Measurements from ENCODE around the gene TMEM101.

TMEM101 gene

GRCh38 chr17:44012391-44012790 is 2.4 kb downstream of the TMEM101 start:
- Histone ChIP-seq H3F3A (ENCODE audit: control insufficient read depth, insufficient read depth) (no peaks in the 10 kb centered on the region), H3K27me3 (ENCODE audit: control insufficient read depth, low read length) (no peaks in the 10 kb centered on the region), H3K4me2 (ENCODE audit: low read length) (no peak overlapping the region), H3K9me3 (ENCODE audit: control insufficient read depth, insufficient read depth, low read length) (no peaks in the 10 kb centered on the region), H3K4me1 (ENCODE audit: control insufficient read depth, low read length) (peaks cover 26% of the 10 kb centered on the region), H4K20me1 (ENCODE audit: control insufficient read depth, insufficient read depth, low read depth, low read length) (no peaks in the 10 kb centered on the region), H3K4me3 (ENCODE audit: low read length) (no peak overlapping the region), H3K36me3 (ENCODE audit: control insufficient read depth, low read length) (peaks cover 6% of the 10 kb centered on the region), H3K79me2 (ENCODE audit: control insufficient read depth, low read length) (peaks cover 10% of the 10 kb centered on the region), H3K9me2 (replicated peaks; ENCODE audit: control insufficient read depth, low read length) (no peaks in the 10 kb centered on the region), H3K27ac (ENCODE audit: low read depth, low read length) (no peak overlapping the region)
- TF ChIP-seq EZH2phosphoT487 (IDR thresholded peaks at IDR 0.05; ENCODE audit: borderline replicate concordance, low read length) (no peak), CTCF (IDR thresholded peaks at IDR 0.05; ENCODE audit: low read depth, low read length, poor library complexity, severe bottlenecking) (no peak)

- no peaks in the 10 kb centered on the region for H4K20me1 ChIP-seq (ENCODE audit: control insufficient read depth, insufficient read depth, low read depth, low read length)
- H3K4me1 ChIP-seq (ENCODE audit: control insufficient read depth, low read length): peaks cover 29% of the 10 kb centered on the region
- H3K4me2 ChIP-seq (ENCODE audit: low read length): no peak overlapping the region
- H3K9me2 ChIP-seq (replicated peaks; ENCODE audit: control insufficient read depth, low read length): no peaks in the 10 kb centered on the region
- peaks cover 6% of the 10 kb centered on the region for H3K36me3 ChIP-seq (ENCODE audit: control insufficient read depth, low read length)
- H3K79me2 ChIP-seq (ENCODE audit: control insufficient read depth, low read length): peaks cover 10% of the 10 kb centered on the region
- H3F3A ChIP-seq (ENCODE audit: control insufficient read depth, insufficient read depth): no peaks in the 10 kb centered on the region
- no peaks in the 10 kb centered on the region for H3K27me3 ChIP-seq (ENCODE audit: control insufficient read depth, low read length)
- H3K9me3 ChIP-seq (ENCODE audit: control insufficient read depth, insufficient read depth, low read length): no peaks in the 10 kb centered on the region
- H3K27ac ChIP-seq (ENCODE audit: low read depth, low read length): no peak overlapping the region
- TF ChIP-seq CTCF (IDR thresholded peaks at IDR 0.05; ENCODE audit: low read depth, low read length, poor library complexity, severe bottlenecking): no peak
- TF ChIP-seq EZH2phosphoT487 (IDR thresholded peaks at IDR 0.05; ENCODE audit: borderline replicate concordance, low read length): no peak
- no peak overlapping the region for H3K4me3 ChIP-seq (ENCODE audit: low read length)
Observed at GRCh38 chr17:44011876-44012275, 2.9 kb downstream of the TMEM101 start.

- peaks cover 6% of the 10 kb centered on the region for H3K36me3 ChIP-seq (ENCODE audit: control insufficient read depth, low read length)
- no peak overlapping the region for H3K4me3 ChIP-seq (ENCODE audit: low read length)
- peaks cover 34% of the 10 kb centered on the region for H3K4me1 ChIP-seq (ENCODE audit: control insufficient read depth, low read length)
- H4K20me1 ChIP-seq (ENCODE audit: control insufficient read depth, insufficient read depth, low read depth, low read length): no peaks in the 10 kb centered on the region
- peaks cover 10% of the 10 kb centered on the region for H3K79me2 ChIP-seq (ENCODE audit: control insufficient read depth, low read length)
- TF ChIP-seq CTCF (IDR thresholded peaks at IDR 0.05; ENCODE audit: low read depth, low read length, poor library complexity, severe bottlenecking) (no peak), EZH2phosphoT487 (IDR thresholded peaks at IDR 0.05; ENCODE audit: borderline replicate concordance, low read length) (no peak)
- no peaks in the 10 kb centered on the region for H3F3A ChIP-seq (ENCODE audit: control insufficient read depth, insufficient read depth)
- peaks cover 6% of the 10 kb centered on the region for H3K27me3 ChIP-seq (ENCODE audit: control insufficient read depth, low read length)
- no peaks in the 10 kb centered on the region for H3K9me3 ChIP-seq (ENCODE audit: control insufficient read depth, insufficient read depth, low read length)
- no peaks in the 10 kb centered on the region for H3K9me2 ChIP-seq (replicated peaks; ENCODE audit: control insufficient read depth, low read length)
- no peak overlapping the region for H3K4me2 ChIP-seq (ENCODE audit: low read length)
- H3K27ac ChIP-seq (ENCODE audit: low read depth, low read length): no peak overlapping the region
Observed at GRCh38 chr17:44010966-44011647, 3.7 kb downstream of the TMEM101 start.

Data from DOHH2 (cell line).